Body of pancreas (tissue), 4 donors: ENCODE data around the gene CNIH1.

Experiments used
- POLR2A ChIP-seq, 3 donors: fragments of 450-650 bp; IDR thresholded peaks; one replicate each; pipeline ENCODE4 v1.6.1; 2016; ENCODE audit warnings: antibody characterized with exemption in 3 of 3, mild to moderate bottlenecking in 2 of 3
- TF ChIP-seq, protein P1 (sequence below), 7 experiments: fragments of 450-650 bp in 4 of 7; fragments of 200-600 bp in 3 of 7; sonication (generic) in 3 of 7; IDR thresholded peaks; one replicate each; pipeline ENCODE4 v1.5.1; 2016 to 2019; ENCODE audit warnings: antibody characterized with exemption in 7 of 7

DNA sequence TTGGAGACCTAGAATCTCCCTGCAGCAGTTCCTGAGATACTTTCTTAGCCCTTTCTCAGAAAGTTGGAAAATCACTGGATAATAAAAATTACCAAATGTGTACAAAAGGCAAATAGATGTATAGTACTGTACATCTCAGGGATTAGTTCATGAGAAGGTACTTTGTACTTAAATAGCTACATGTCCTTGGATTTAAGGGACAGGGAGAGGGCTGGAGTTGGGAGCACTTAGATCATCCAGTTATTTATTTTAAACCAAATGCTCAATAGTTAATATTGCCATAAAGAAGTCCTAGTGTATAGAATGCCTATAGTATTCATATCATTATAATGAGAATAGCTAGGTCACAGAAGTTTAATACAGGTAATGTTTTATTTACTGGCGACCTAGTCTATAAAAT, 31.0 kb downstream of the CNIH1 start:
- TF ChIP-seq, protein P1, sequence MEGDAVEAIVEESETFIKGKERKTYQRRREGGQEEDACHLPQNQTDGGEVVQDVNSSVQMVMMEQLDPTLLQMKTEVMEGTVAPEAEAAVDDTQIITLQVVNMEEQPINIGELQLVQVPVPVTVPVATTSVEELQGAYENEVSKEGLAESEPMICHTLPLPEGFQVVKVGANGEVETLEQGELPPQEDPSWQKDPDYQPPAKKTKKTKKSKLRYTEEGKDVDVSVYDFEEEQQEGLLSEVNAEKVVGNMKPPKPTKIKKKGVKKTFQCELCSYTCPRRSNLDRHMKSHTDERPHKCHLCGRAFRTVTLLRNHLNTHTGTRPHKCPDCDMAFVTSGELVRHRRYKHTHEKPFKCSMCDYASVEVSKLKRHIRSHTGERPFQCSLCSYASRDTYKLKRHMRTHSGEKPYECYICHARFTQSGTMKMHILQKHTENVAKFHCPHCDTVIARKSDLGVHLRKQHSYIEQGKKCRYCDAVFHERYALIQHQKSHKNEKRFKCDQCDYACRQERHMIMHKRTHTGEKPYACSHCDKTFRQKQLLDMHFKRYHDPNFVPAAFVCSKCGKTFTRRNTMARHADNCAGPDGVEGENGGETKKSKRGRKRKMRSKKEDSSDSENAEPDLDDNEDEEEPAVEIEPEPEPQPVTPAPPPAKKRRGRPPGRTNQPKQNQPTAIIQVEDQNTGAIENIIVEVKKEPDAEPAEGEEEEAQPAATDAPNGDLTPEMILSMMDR (IDR thresholded peaks at IDR 0.05), result no peak
- TF ChIP-seq POLR2A (IDR thresholded peaks at IDR 0.05), result no peak
